ENCODE data around the gene RAPGEF1. TPM values are rescaled to one million over a fixed set of nuclear protein-coding genes. Genes with fewer than 3 reads are reported as not detected.

The RAPGEF1 gene
- total RNA-seq, 3 donors from 2014 or later, result 106 to 120 (median 111) TPM

DNA sequence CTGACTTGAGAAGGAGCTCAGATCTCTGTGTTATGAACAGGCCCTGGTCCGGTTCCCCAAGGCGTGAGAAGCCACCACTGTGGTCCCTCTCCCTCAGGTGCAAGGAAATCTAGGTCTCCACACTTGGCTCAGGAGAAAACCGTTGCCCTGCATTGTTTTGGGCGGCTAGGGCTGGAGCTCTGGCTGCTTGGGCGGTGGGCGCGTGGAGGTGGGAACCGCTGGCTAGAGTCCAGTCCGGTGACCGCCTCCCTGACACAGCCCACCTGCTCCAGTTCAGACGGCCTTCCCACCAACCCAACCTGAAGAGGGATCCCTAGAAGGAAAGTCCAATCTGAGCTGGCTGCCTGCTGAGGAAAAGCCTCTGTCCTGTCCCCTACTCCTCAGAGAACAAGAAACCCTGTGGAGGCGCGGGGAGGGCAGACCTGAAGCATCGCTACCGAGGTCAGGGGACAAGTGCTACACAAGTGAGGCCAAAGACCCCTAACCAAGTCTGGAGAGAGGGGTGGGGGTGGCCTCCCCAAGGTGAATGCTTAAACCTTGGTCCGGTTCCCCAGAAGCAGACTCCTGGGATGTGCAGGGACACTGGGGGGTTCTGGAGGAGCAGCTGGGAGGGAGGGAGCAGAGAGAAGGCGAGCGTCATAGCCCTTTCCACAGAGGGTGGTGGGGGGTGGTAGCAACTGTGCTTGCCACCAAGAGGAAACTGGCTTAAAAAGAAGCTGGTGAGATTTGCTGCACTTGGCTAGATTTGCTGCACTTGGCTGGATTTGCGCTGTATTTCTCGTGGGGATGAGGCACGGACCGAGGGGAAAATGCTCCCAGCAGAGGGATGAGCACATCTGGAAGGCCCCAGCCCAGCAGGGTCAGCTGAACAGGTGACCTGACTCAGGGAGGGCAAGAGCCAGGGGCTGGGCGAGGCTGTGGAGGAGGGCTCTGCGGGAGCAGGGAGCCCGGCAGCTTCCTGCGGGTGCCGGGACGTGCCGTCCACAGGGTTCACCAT lies 65.2 kb downstream of the RAPGEF1 start:
- ATAC-seq, result no peak
- no peak for DNase-seq
- H3K9me3 Mint-ChIP-seq, result no peaks in the 10 kb centered on the region
- H3K27me3 Mint-ChIP-seq (ENCODE audit: low read depth), result no peaks in the 10 kb centered on the region
- peak overlapping the region; percentile 74 for H3K4me3 Mint-ChIP-seq
- peaks cover 2% of the 10 kb centered on the region for H3K36me3 Mint-ChIP-seq (ENCODE audit: insufficient read depth)
- peaks cover 97% of the 10 kb centered on the region for H3K4me1 Mint-ChIP-seq (ENCODE audit: low read depth)

DNA sequence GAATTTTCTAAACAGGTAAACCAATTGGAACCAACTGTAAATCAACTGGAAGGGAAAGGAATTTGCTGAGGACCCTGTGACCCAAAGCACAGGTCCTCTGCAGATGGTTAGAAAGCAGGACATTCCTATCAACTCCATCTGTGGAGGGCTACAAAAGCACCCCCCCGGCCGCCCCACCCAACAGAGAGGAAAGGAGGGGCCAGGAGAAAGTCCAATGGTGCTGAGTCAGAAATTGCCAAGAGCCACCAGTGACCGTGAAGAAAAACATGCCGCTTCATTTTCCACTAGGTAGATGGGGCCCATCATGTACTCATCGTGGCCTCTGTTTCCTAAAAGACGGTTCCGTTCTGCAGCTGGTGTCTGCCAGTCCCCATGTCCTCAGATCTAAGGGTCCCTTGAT lies 66.3 kb downstream of the RAPGEF1 start:
- DNase-seq, result no peak
- Mint-ChIP-seq H3K27me3 (ENCODE audit: low read depth) (no peaks in the 10 kb centered on the region), H3K36me3 (ENCODE audit: insufficient read depth) (peaks cover 2% of the 10 kb centered on the region), H3K4me3 (peak overlapping the region; percentile 33), H3K4me1 (ENCODE audit: low read depth) (peaks cover 97% of the 10 kb centered on the region), H3K9me3 (no peaks in the 10 kb centered on the region)
- no peak for ATAC-seq

DNA sequence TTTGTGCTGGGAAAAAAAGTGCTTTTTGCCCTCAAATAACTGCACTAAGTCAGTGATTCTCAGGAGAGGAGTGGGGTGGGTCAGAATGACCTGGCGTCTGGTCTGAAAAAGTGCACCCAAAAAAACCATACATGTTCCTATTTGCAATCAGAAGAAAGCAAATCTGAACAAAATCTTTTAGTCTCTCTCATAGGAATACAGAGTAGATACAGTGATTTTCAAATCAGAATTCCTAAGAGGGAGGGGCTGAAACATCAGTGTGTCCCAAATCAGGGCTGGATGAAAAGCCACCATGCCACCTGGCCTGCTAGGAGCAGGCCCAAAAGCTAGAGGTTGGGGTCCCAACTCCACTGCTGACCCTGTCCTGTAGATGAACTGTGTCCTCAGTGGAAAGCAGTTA lies 66.8 kb downstream of the RAPGEF1 start:
- Mint-ChIP-seq H3K9me3 (no peaks in the 10 kb centered on the region), H3K4me3 (no peak overlapping the region), H3K27me3 (ENCODE audit: low read depth) (no peaks in the 10 kb centered on the region), H3K36me3 (ENCODE audit: insufficient read depth) (peaks cover 2% of the 10 kb centered on the region), H3K4me1 (ENCODE audit: low read depth) (peaks cover 95% of the 10 kb centered on the region)
- no peak for DNase-seq
- ATAC-seq, result no peak

DNA sequence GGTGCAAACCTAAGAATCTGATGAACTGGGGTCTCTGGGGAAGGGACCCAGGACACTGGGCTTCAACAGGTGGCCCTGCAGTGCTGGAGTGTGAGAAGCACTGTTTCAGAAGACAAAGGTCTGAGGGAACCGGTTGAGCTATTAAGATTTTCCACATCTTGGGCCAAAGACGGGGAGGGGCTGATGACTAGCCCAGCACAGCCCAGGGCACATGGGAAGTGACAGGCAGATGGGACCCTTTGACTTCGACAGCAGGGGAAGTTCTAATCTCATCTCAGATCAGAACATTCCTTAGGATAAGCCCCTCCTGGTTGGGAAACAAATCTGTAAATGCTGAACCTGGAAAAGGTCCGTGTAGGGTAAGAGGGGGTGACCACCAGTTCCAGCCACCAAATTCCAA lies 67.4 kb downstream of the RAPGEF1 start:
- Mint-ChIP-seq H3K4me1 (ENCODE audit: low read depth) (peaks cover 95% of the 10 kb centered on the region), H3K4me3 (no peak overlapping the region), H3K9me3 (no peaks in the 10 kb centered on the region), H3K36me3 (ENCODE audit: insufficient read depth) (peaks cover 2% of the 10 kb centered on the region), H3K27me3 (ENCODE audit: low read depth) (no peaks in the 10 kb centered on the region)
- no peak for DNase-seq
- ATAC-seq, result no peak

DNA sequence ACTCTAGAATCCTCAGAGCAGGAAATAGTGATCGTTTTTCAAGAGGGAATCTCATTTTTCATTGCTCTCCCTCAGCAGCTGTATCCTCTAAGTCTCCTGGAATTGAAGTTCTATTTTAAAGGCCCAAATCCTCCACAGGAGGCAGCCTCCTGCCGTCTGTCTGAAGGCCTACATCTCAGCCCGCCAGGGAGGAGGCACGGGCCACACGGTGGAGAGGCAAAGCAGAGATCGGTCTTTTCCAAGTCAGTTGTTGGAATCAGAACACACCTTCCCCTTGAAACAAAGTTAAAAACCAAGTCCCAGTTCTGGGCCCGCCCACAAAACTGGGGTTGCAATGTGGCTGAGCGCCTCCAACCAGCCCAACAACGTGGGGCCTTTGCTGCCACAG lies 68.7 kb downstream of the RAPGEF1 start:
- no peak for DNase-seq
- Mint-ChIP-seq H3K4me1 (ENCODE audit: low read depth) (peaks cover 94% of the 10 kb centered on the region), H3K4me3 (no peak overlapping the region), H3K36me3 (ENCODE audit: insufficient read depth) (peaks cover 2% of the 10 kb centered on the region), H3K9me3 (no peaks in the 10 kb centered on the region), H3K27me3 (ENCODE audit: low read depth) (no peaks in the 10 kb centered on the region)
- ATAC-seq, result no peak

DNA sequence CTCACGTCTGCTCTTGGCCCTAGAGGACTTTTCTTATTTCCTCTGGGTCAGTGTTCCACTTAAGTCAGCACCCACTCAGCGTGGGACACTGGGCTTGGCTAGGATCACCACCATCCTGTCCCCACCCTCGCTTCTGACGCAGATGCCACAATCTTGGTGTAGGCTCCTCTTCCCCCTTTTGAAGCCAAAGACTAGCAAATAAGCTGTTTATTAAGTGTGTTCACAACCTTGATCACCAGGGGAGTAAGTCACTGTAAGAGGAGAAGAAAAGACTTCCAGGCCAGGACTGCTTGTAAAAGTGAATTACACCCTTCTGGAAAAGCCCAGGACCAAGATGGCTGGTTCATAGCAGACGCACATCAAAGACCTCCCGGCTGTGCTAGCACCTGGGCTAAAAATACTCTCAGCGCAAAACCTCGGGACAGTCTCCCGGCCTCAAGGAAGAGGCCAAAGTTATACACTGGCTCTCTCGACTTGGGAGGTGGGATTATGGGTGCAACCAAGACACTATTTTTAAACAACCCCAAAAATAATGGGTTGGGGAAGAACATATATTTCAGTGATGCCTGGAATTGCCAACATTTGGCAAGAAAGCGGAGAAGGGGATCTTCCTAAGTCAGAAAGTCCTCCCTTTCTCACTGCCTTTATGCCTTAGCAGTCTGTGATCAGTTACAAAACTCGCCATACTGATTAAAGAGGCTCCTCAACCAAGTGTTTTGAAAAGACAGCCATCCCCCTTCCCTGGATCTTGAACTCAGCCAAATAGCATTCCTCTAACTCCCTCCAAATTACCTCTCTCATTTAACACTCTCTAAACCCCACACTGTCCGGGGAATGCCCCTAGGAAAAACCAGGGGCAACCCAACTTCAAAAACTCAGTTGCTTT lies 69.4 kb downstream of the RAPGEF1 start:
- no peak for DNase-seq
- no peaks in the 10 kb centered on the region for H3K9me3 Mint-ChIP-seq
- H3K4me1 Mint-ChIP-seq (ENCODE audit: low read depth), result peaks cover 94% of the 10 kb centered on the region
- no peaks in the 10 kb centered on the region for H3K27me3 Mint-ChIP-seq (ENCODE audit: low read depth)
- no peak for ATAC-seq
- H3K4me3 Mint-ChIP-seq, result peak overlapping the region; percentile 50
- peaks cover 2% of the 10 kb centered on the region for H3K36me3 Mint-ChIP-seq (ENCODE audit: insufficient read depth)

DNA sequence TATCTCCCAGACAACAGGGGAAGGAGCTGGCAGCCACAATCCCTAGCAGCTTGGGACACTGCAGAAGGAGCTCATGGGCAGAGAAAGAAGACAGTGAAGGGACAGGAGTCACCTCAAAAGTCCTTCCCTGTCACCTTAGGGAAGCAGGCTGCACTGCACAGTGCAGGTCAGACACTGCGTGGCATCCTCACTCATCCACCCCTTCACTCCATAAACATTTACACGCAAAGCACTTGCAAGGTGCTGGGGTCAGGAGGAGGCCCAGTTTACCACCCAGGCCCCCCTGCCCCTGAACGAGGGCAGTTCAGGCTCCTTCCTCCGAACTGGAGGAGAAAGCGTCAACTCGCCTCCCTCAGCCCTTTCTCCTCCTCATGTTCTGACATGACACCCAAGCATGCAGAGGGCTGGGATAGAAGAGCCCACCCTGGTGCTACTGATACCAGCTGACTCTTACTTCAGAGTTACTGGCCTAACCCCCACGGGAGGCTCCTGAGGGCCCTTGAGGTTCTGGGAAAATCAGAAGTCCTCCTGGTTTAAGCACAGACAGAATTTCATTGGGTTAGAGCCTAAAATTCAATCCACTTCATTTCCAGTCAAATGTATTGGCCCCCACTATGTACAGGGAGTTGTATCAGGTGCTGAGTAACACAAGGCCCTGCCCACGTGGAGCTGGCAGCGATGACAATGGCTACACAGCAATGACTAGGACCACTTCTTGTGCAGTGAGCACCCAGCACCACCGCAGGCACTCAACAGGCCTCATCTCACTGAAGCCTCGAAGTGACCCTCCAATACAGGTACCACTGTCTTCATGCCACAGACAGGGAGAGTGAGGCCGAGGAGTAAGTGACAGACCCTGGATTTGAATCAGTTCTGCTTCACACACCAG lies 70.4 kb downstream of the RAPGEF1 start:
- H3K36me3 Mint-ChIP-seq (ENCODE audit: insufficient read depth), result peaks cover 2% of the 10 kb centered on the region
- ATAC-seq (peak; percentile 21 to 33), DNase-seq (peak; percentile 30)
- H3K4me1 Mint-ChIP-seq (ENCODE audit: low read depth), result peaks cover 92% of the 10 kb centered on the region
- no peaks in the 10 kb centered on the region for H3K27me3 Mint-ChIP-seq (ENCODE audit: low read depth)
- H3K4me3 Mint-ChIP-seq, result peak overlapping the region; percentile 76
- no peaks in the 10 kb centered on the region for H3K9me3 Mint-ChIP-seq

DNA sequence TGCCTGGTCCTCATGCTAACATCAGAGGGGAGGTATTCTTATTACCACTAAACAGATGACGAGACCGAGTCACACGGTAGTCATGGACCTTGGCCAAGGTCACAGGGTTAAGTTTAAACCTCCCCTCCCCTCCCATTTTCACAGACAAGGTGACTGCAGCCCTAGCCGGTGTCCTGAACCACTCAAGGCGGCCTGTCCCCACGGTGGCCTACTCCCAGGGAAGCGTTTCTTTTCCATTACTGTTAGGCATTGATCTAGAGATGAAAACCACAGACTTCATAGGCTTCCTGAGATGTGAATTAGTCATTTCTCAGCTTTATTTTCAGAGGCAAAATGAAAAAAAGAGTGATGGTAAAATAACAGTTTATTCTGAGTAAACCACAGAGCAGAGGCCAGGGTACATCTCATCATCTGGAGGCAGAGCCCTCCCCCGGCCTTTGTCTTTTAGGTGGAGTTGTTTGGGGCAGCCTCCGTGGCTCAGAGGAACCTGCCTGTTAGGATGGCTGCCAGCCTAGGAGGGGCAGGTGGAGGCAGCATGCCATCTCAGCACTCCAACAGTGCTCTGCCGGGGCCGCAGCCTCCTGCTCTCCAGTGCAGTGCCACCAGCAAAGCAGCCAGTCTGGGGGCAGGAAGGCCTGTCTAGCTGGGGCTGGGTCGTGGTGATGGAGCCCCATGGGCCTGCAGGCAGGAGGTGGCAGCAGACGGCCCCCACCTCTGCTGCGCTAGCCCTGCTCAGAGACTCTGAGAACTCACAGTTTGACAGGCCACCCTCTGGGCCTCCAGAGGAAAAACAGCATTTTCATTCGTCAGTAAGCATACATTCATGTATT lies 71.2 kb downstream of the RAPGEF1 start:
- Mint-ChIP-seq H3K27me3 (ENCODE audit: low read depth) (no peaks in the 10 kb centered on the region), H3K9me3 (no peaks in the 10 kb centered on the region), H3K4me1 (ENCODE audit: low read depth) (peaks cover 91% of the 10 kb centered on the region), H3K36me3 (ENCODE audit: insufficient read depth) (peaks cover 2% of the 10 kb centered on the region), H3K4me3 (peak overlapping the region; percentile 76)
- ATAC-seq, result peak; percentile 80 to 84
- DNase-seq, result peak; percentile 61

DNA sequence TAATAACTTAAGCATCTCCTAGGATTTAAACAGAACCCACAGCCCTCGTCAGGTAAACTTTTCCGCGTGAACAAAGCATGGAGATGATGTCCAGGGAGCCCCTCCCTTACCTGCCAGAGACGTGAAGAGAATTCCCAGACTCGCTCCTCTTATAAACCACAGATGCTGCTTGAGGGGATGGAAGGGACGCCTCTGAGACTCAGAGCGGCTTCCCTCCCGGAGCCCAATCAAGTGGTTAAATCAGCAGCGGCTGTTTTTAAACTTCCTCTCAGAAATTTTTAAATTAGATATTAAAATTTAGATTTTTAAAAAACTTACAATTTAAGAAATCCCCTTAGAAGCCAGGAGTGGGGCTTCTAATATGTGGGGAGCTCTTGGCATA lies 71.8 kb downstream of the RAPGEF1 start:
- peak overlapping the region; percentile 83 for H3K4me3 Mint-ChIP-seq
- H3K27me3 Mint-ChIP-seq (ENCODE audit: low read depth), result no peaks in the 10 kb centered on the region
- no peak for DNase-seq
- H3K4me1 Mint-ChIP-seq (ENCODE audit: low read depth), result peaks cover 89% of the 10 kb centered on the region
- H3K36me3 Mint-ChIP-seq (ENCODE audit: insufficient read depth), result peaks cover 4% of the 10 kb centered on the region
- no peak for ATAC-seq
- H3K9me3 Mint-ChIP-seq, result no peaks in the 10 kb centered on the region

DNA sequence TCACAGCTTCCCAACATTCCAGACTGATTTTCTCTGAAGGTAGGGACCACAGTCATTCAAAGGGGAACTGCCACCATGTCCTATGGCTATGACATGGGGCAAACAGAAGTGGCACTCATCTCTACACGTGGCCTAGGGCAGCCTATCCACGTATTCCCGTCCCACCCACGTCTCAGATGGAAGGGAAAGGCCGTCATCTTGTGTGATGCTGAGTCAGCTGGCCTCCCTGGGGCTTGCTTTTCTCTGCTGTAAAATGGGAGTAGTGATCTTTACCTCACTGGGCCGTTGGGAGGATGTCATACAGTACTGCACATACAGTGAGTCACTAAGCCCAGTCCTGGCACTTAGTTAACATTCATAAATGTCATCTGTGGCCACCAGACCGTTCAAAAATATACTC lies 72.3 kb downstream of the RAPGEF1 start:
- no peaks in the 10 kb centered on the region for H3K9me3 Mint-ChIP-seq
- no peaks in the 10 kb centered on the region for H3K27me3 Mint-ChIP-seq (ENCODE audit: low read depth)
- ATAC-seq, result peak; percentile 43 to 51
- peaks cover 5% of the 10 kb centered on the region for H3K36me3 Mint-ChIP-seq (ENCODE audit: insufficient read depth)
- DNase-seq, result peak; percentile 63
- H3K4me3 Mint-ChIP-seq, result peak overlapping the region; percentile 83
- peaks cover 89% of the 10 kb centered on the region for H3K4me1 Mint-ChIP-seq (ENCODE audit: low read depth)

DNA sequence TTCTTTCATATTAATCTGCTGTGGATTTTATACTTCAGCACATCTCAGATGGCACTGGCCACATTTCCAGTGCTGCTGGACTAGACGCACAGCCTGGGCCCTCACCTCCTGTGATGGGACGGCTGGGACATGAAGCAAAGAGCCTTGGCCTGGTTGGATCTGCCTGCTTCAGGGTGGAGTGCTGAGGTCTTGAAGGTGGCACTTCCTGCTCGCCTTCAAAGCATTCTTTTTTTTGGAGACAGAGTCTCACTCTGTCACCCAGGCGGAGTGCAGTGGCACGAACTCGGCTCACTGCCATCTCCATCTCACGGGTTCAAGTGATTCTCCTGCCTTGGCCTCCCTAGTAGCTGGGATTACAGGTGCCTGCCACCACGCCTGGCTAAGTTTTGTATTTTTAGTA lies 73.1 kb downstream of the RAPGEF1 start:
- Mint-ChIP-seq H3K36me3 (ENCODE audit: insufficient read depth) (peaks cover 5% of the 10 kb centered on the region), H3K4me1 (ENCODE audit: low read depth) (peaks cover 88% of the 10 kb centered on the region), H3K4me3 (peak overlapping the region; percentile 48), H3K9me3 (no peaks in the 10 kb centered on the region), H3K27me3 (ENCODE audit: low read depth) (no peaks in the 10 kb centered on the region)
- ATAC-seq (no peak), DNase-seq (no peak)

DNA sequence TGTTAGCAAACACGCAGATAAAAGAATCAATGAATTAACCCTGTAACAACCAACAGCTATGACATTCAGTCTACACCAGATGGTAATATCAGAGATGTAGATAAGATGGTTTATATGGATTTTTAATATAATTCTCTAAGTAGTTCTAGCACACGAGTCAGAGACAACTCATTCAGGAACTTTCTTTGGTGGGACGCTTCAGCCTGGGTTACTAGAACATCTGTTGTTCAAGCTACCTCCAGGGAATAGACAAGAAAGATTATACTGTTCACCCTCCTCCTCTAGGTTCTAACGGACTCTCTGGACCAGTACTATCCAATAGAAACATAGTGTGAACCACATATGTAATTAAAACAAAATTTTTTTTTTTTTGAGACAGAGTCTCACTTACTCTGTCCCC lies 73.8 kb downstream of the RAPGEF1 start:
- Mint-ChIP-seq H3K27me3 (ENCODE audit: low read depth) (no peaks in the 10 kb centered on the region), H3K36me3 (ENCODE audit: insufficient read depth) (peaks cover 5% of the 10 kb centered on the region), H3K4me3 (no peak overlapping the region)

DNA sequence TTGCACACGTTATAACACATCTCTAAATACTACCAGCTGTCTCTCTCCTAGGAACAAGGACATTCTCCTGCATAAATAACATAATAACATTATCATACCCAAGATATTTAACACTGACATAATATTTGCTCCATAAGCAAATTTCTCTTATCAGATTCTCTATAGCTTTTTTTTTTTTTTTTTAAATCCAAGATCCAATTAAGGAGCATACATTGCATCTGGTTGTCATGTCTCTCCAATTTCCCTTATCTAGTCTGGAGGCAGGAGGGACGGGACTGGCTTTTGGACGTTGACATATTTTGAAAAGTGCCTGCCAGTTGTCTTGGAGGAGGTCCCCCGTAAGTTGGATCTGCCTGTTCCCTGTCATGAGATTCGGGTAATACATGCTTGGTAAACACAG lies 76.6 kb downstream of the RAPGEF1 start:
- peaks cover 7% of the 10 kb centered on the region for H3K36me3 Mint-ChIP-seq (ENCODE audit: insufficient read depth)
- no peak overlapping the region for H3K4me3 Mint-ChIP-seq
- DNase-seq, result no peak
- H3K9me3 Mint-ChIP-seq, result no peaks in the 10 kb centered on the region
- peaks cover 79% of the 10 kb centered on the region for H3K4me1 Mint-ChIP-seq (ENCODE audit: low read depth)
- no peaks in the 10 kb centered on the region for H3K27me3 Mint-ChIP-seq (ENCODE audit: low read depth)
- ATAC-seq, result no peak

More for the DNA sequence above, 73.8 kb downstream of the RAPGEF1 start:
- DNase-seq (no peak), ATAC-seq (no peak)
- H3K4me1 Mint-ChIP-seq (ENCODE audit: low read depth), result peaks cover 85% of the 10 kb centered on the region
- H3K9me3 Mint-ChIP-seq, result no peaks in the 10 kb centered on the region
